HEK293 (cell line): ENCODE results near the gene HNRNPH1.
A peak's percentile ranks its signal among the peaks of the same experiment; 100 is the strongest.

ENCODE experiments used
- BCL11A ChIP-seq: fragments of 450-650 bp; formaldehyde crosslinking; IDR thresholded peaks from 2 replicates; pipeline ENCODE4 v1.5.1; 2016; ENCODE audit warnings: low read depth, missing biosample characterization, missing genetic modification characterization
- REPIN1 ChIP-seq: fragments of 450-650 bp; formaldehyde crosslinking; IDR thresholded peaks from 2 replicates; pipeline ENCODE4 v1.5.1; 2017; ENCODE audit warnings: missing biosample characterization, missing genetic modification characterization, low read depth
- SALL2 ChIP-seq: fragments of 450-650 bp; formaldehyde crosslinking; IDR thresholded peaks from 2 replicates; pipeline ENCODE4 v1.5.0; 2017; ENCODE audit warnings: missing biosample characterization, mild to moderate bottlenecking, missing genetic modification characterization, borderline replicate concordance
- TCF7L2 ChIP-seq: IDR thresholded peaks from 2 replicates; pipeline ENCODE4 v1.6.1; 2011; ENCODE audit warnings: low read depth, mild to moderate bottlenecking, inconsistent platforms, low read length, moderate library complexity, borderline replicate concordance
- ZBTB1 ChIP-seq: fragments of 450-650 bp; formaldehyde crosslinking; IDR thresholded peaks from 2 replicates; pipeline ENCODE4 v1.5.1; 2016; ENCODE audit warnings: missing biosample characterization, missing genetic modification characterization
- ZFP69B ChIP-seq: fragments of 450-650 bp; formaldehyde crosslinking; IDR thresholded peaks from 2 replicates; pipeline ENCODE4 v1.5.1; 2016; ENCODE audit warnings: missing biosample characterization, missing genetic modification characterization
- ZNF112 ChIP-seq: fragments of 450-650 bp; formaldehyde crosslinking; IDR thresholded peaks from 2 replicates; pipeline ENCODE4 v1.5.0; 2017; ENCODE audit warnings: missing biosample characterization, missing genetic modification characterization
- ZNF121 ChIP-seq: fragments of 450-650 bp; formaldehyde crosslinking; IDR thresholded peaks from 2 replicates; pipeline ENCODE4 v1.5.1; 2016; ENCODE audit warnings: missing biosample characterization, missing genetic modification characterization
- ZNF184 ChIP-seq: fragments of 450-650 bp; IDR thresholded peaks from 2 replicates; pipeline ENCODE4 v1.5.1; 2018; ENCODE audit warnings: missing biosample characterization, mild to moderate bottlenecking, missing genetic modification characterization
- ZNF19 ChIP-seq: fragments of 450-650 bp; formaldehyde crosslinking; IDR thresholded peaks from 2 replicates; pipeline ENCODE4; 2016; ENCODE audit warnings: missing biosample characterization, missing genetic modification characterization, low read depth
- ZNF211 ChIP-seq: fragments of 450-650 bp; formaldehyde crosslinking; IDR thresholded peaks from 2 replicates; pipeline ENCODE4 v1.5.1; 2016; ENCODE audit warnings: low read depth, missing biosample characterization, missing genetic modification characterization
- ZNF239 ChIP-seq: fragments of 450-650 bp; formaldehyde crosslinking; IDR thresholded peaks from 2 replicates; pipeline ENCODE4 v1.5.1; 2016; ENCODE audit warnings: missing biosample characterization, missing genetic modification characterization
- ZNF311 ChIP-seq: fragments of 450-650 bp; formaldehyde crosslinking; IDR thresholded peaks from 2 replicates; pipeline ENCODE4 v1.5.1; 2017; ENCODE audit warnings: missing biosample characterization, missing genetic modification characterization, borderline replicate concordance
- ZNF394 ChIP-seq: fragments of 450-650 bp; formaldehyde crosslinking; IDR thresholded peaks from 2 replicates; pipeline ENCODE4 v1.5.1; 2016; ENCODE audit warnings: missing biosample characterization, missing genetic modification characterization, mild to moderate bottlenecking, moderate library complexity, borderline replicate concordance
- ZNF48 ChIP-seq: fragments of 450-650 bp; formaldehyde crosslinking; IDR thresholded peaks from 2 replicates; pipeline ENCODE4 v1.5.1; 2016; ENCODE audit warnings: missing biosample characterization, missing genetic modification characterization
- ZNF501 ChIP-seq: fragments of 450-650 bp; formaldehyde crosslinking; IDR thresholded peaks from 2 replicates; pipeline ENCODE4 v1.5.1; 2016; ENCODE audit warnings: missing biosample characterization, missing genetic modification characterization
- ZNF571 ChIP-seq: fragments of 450-650 bp; formaldehyde crosslinking; IDR thresholded peaks from 2 replicates; pipeline ENCODE4 v1.5.0; 2017; ENCODE audit warnings: missing biosample characterization, missing genetic modification characterization
- ZNF658 ChIP-seq: fragments of 450-650 bp; formaldehyde crosslinking; IDR thresholded peaks from 2 replicates; pipeline ENCODE4; 2016; ENCODE audit warnings: missing biosample characterization, missing genetic modification characterization
- ZNF791 ChIP-seq: fragments of 450-650 bp; formaldehyde crosslinking; IDR thresholded peaks from 2 replicates; pipeline ENCODE4 v1.5.1; 2016; ENCODE audit warnings: missing biosample characterization, missing genetic modification characterization
- TF ChIP-seq, protein P1 (sequence below): fragments of 450-650 bp; formaldehyde crosslinking; IDR thresholded peaks from 2 replicates; pipeline ENCODE4 v1.5.1; 2017; ENCODE audit warnings: missing biosample characterization, missing genetic modification characterization
- TF ChIP-seq, protein P2 (sequence below): fragments of 450-650 bp; formaldehyde crosslinking; IDR thresholded peaks from 2 replicates; pipeline ENCODE4; 2016; ENCODE audit warnings: missing biosample characterization, missing genetic modification characterization
- TF ChIP-seq, protein P3 (sequence below): fragments of 450-650 bp; formaldehyde crosslinking; IDR thresholded peaks from 2 replicates; pipeline ENCODE4 v1.5.1; 2016; ENCODE audit warnings: missing biosample characterization, missing genetic modification characterization, borderline replicate concordance
- TF ChIP-seq, protein P4 (sequence below): fragments of 450-650 bp; formaldehyde crosslinking; IDR thresholded peaks from 2 replicates; pipeline ENCODE4 v1.5.1; 2017; ENCODE audit warnings: missing biosample characterization, missing genetic modification characterization
- TF ChIP-seq, protein P5 (sequence below): fragments of 450-650 bp; formaldehyde crosslinking; IDR thresholded peaks from 2 replicates; pipeline ENCODE4 v1.5.1; 2016; ENCODE audit warnings: missing biosample characterization, missing genetic modification characterization
- TF ChIP-seq, protein P6 (sequence below): fragments of 450-650 bp; formaldehyde crosslinking; IDR thresholded peaks from 2 replicates; pipeline ENCODE4 v1.5.1; 2016; ENCODE audit warnings: missing biosample characterization, missing genetic modification characterization
- TF ChIP-seq, protein P7 (sequence below): fragments of 450-650 bp; formaldehyde crosslinking; IDR thresholded peaks from 2 replicates; pipeline ENCODE4 v1.5.1; 2016; ENCODE audit warnings: missing biosample characterization, missing genetic modification characterization

Gene HNRNPH1

DNA sequence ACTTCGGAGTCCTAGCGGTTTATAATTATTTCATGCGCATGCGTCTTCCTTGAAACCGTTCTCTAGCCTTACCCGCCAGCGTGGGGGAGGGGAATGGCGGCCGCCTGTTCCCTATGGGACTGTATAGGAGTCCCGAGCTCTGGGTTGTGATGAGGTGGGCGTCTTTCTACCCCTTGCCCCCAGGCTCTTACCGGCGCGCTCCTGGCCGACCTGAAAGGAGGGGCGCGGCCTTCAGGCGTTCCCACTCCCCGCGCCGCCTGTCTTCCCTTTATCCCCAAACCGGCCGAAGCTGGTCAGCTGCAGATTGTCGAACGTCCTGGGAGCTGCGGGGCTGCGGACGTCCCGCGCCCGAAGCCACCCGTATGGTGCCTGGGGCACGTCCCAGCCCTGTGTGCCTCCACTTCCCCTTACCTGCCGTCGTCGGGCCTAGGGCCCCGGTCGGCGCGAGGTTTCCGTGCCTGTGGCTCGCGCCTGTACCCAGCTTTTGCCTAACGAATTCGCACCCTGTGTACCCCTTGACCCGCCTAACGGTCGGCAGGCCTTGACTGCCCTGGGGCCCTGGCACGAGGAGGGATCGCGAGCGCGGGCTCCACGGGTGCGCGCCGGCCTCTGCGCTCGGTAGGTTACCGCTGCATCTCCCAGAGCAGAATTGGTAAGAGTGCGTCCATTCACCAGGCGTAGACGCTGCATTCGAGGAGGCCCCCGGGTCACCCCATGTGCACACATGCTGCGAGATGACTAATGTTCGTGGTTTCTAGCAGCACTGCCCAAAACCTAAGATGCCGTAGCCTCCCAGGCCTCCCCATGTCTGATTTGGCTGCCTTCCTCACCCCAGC, 653 bp upstream of the HNRNPH1 start (continued):
- TF ChIP-seq, protein P1, sequence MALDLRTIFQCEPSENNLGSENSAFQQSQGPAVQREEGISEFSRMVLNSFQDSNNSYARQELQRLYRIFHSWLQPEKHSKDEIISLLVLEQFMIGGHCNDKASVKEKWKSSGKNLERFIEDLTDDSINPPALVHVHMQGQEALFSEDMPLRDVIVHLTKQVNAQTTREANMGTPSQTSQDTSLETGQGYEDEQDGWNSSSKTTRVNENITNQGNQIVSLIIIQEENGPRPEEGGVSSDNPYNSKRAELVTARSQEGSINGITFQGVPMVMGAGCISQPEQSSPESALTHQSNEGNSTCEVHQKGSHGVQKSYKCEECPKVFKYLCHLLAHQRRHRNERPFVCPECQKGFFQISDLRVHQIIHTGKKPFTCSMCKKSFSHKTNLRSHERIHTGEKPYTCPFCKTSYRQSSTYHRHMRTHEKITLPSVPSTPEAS (tag by site-specific recombination): no peak
- TF ChIP-seq ZBTB1 (tag by site-specific recombination): no peak
- TF ChIP-seq, protein P2, sequence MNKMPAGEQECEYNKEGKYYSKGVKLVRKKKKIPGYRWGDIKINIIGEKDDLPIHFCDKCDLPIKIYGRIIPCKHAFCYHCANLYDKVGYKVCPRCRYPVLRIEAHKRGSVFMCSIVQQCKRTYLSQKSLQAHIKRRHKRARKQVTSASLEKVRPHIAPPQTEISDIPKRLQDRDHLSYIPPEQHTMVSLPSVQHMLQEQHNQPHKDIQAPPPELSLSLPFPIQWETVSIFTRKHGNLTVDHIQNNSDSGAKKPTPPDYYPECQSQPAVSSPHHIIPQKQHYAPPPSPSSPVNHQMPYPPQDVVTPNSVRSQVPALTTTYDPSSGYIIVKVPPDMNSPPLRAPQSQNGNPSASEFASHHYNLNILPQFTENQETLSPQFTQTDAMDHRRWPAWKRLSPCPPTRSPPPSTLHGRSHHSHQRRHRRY (tag by site-specific recombination): peak; percentile 41; the same call in 1 of the 2 replicates
- TF ChIP-seq ZNF121 (tag by site-specific recombination): no peak
- TF ChIP-seq, protein P3, sequence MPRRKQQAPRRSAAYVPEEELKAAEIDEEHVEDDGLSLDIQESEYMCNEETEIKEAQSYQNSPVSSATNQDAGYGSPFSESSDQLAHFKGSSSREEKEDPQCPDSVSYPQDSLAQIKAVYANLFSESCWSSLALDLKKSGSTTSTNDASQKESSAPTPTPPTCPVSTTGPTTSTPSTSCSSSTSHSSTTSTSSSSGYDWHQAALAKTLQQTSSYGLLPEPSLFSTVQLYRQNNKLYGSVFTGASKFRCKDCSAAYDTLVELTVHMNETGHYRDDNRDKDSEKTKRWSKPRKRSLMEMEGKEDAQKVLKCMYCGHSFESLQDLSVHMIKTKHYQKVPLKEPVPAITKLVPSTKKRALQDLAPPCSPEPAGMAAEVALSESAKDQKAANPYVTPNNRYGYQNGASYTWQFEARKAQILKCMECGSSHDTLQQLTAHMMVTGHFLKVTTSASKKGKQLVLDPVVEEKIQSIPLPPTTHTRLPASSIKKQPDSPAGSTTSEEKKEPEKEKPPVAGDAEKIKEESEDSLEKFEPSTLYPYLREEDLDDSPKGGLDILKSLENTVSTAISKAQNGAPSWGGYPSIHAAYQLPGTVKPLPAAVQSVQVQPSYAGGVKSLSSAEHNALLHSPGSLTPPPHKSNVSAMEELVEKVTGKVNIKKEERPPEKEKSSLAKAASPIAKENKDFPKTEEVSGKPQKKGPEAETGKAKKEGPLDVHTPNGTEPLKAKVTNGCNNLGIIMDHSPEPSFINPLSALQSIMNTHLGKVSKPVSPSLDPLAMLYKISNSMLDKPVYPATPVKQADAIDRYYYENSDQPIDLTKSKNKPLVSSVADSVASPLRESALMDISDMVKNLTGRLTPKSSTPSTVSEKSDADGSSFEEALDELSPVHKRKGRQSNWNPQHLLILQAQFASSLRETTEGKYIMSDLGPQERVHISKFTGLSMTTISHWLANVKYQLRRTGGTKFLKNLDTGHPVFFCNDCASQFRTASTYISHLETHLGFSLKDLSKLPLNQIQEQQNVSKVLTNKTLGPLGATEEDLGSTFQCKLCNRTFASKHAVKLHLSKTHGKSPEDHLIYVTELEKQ (tag by site-specific recombination): no peak
- TF ChIP-seq SALL2: no peak
- no peak for TF ChIP-seq ZNF112
- no peak for TF ChIP-seq ZNF211 (tag by site-specific recombination)
- TF ChIP-seq ZNF239 (tag by site-specific recombination): peak; percentile 38; the same call in 1 of the 2 replicates
- TF ChIP-seq, protein P4, sequence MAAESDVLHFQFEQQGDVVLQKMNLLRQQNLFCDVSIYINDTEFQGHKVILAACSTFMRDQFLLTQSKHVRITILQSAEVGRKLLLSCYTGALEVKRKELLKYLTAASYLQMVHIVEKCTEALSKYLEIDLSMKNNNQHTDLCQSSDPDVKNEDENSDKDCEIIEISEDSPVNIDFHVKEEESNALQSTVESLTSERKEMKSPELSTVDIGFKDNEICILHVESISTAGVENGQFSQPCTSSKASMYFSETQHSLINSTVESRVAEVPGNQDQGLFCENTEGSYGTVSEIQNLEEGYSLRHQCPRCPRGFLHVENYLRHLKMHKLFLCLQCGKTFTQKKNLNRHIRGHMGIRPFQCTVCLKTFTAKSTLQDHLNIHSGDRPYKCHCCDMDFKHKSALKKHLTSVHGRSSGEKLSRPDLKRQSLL (tag by site-specific recombination): no peak
- no peak for TF ChIP-seq ZNF658 (tag by site-specific recombination)
- no peak for TF ChIP-seq REPIN1 (tag by site-specific recombination)
- TF ChIP-seq BCL11A (tag by site-specific recombination): no peak
- TF ChIP-seq TCF7L2: no peak
- TF ChIP-seq ZNF394 (tag by site-specific recombination): peak; percentile 11; the same call in 1 of the 2 replicates
- TF ChIP-seq, protein P5, sequence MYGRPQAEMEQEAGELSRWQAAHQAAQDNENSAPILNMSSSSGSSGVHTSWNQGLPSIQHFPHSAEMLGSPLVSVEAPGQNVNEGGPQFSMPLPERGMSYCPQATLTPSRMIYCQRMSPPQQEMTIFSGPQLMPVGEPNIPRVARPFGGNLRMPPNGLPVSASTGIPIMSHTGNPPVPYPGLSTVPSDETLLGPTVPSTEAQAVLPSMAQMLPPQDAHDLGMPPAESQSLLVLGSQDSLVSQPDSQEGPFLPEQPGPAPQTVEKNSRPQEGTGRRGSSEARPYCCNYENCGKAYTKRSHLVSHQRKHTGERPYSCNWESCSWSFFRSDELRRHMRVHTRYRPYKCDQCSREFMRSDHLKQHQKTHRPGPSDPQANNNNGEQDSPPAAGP (tag by site-specific recombination): peak; percentile 73; the same call in 1 of the 2 replicates
- TF ChIP-seq ZNF791 (tag by site-specific recombination): no peak
- no peak; the same call in 1 of the 2 replicates for TF ChIP-seq ZNF501
- no peak for TF ChIP-seq ZNF311 (tag by site-specific recombination)
- no peak for TF ChIP-seq ZFP69B
- TF ChIP-seq ZNF184 (tag by site-specific recombination): no peak
- TF ChIP-seq ZNF48: no peak
- TF ChIP-seq, protein P6, sequence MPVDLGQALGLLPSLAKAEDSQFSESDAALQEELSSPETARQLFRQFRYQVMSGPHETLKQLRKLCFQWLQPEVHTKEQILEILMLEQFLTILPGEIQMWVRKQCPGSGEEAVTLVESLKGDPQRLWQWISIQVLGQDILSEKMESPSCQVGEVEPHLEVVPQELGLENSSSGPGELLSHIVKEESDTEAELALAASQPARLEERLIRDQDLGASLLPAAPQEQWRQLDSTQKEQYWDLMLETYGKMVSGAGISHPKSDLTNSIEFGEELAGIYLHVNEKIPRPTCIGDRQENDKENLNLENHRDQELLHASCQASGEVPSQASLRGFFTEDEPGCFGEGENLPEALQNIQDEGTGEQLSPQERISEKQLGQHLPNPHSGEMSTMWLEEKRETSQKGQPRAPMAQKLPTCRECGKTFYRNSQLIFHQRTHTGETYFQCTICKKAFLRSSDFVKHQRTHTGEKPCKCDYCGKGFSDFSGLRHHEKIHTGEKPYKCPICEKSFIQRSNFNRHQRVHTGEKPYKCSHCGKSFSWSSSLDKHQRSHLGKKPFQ (tag by site-specific recombination): 0 out of 2 replicates have a peak, but pooled peaks have one; percentile 16
- TF ChIP-seq, protein P7, sequence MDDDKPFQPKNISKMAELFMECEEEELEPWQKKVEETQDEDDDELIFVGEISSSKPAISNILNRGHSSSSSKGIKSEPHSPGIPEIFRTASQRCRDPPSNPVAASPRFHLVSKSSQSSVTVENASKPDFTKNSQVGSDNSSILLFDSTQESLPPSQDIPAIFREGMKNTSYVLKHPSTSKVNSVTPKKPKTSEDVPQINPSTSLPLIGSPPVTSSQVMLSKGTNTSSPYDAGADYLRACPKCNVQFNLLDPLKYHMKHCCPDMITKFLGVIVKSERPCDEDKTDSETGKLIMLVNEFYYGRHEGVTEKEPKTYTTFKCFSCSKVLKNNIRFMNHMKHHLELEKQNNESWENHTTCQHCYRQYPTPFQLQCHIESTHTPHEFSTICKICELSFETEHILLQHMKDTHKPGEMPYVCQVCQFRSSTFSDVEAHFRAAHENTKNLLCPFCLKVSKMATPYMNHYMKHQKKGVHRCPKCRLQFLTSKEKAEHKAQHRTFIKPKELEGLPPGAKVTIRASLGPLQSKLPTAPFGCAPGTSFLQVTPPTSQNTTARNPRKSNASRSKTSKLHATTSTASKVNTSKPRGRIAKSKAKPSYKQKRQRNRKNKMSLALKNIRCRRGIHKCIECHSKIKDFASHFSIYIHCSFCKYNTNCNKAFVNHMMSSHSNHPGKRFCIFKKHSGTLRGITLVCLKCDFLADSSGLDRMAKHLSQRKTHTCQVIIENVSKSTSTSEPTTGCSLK (tag by site-specific recombination): no peak
- TF ChIP-seq ZNF571 (tag by site-specific recombination): no peak
- no peak for TF ChIP-seq ZNF19 (tag by site-specific recombination)
